ENCODE results near the gene NUDT21.

DNA sequence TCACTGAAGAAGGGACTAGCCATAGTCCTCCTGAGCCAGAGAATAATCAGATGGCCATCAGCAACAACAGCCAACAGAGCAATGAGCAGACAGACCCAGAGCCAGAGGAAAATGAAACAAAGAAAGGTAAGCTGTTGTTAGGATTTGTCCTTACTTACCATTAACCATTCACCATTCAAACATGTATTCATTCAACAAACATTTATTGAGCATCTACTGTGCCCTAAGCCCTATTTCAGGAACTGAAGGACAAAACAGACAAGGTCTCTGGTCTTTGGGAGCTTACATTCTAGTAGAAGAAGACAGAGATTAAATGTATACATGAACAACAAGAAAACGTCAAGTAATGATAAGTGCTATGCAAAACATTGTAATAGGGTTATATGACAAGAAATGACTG is 19.5 kb upstream of the NUDT21 start:
- TF ChIP-seq YY1 (IDR thresholded peaks at IDR 0.05; ENCODE audit: insufficient read depth, insufficient read length) (no peak), ZNF274 (IDR thresholded peaks at IDR 0.05; ENCODE audit: low read depth, low read length) (no peak)
